HEK293T (cell line): ENCODE measurements around the gene TLNRD1.

Source experiments
- LEF1 ChIP-seq: fragments of 450-650 bp; IDR thresholded peaks from 2 replicates; pipeline ENCODE4 v1.6.1; 2017; ENCODE audit warnings: mild to moderate bottlenecking, borderline replicate concordance
- NFRKB ChIP-seq: fragments of 450-650 bp; IDR thresholded peaks from 2 replicates; pipeline ENCODE4 v1.6.1; 2016; ENCODE audit warnings: mild to moderate bottlenecking, moderate library complexity
- SP1 ChIP-seq: fragments of 450-650 bp; IDR thresholded peaks from 2 replicates; pipeline ENCODE4 v1.6.1; 2017

- TF ChIP-seq NFRKB (no peak), LEF1 (no peak), SP1 (no peak)
These were observed 42.7 kb downstream of the TLNRD1 start for GRCh38 chr15:81043281-81043934.
